Nephron progenitor cell (in vitro differentiated cells): Measurements from ENCODE around the gene B3GNT3.

Source experiments
- DNase-seq: peaks from one replicate; pipeline ENCODE4 v3.0.0; 2021
- H3K27ac Mint-ChIP-seq: 2 replicates; pipeline ENCODE4 v1.8.0; 2021; ENCODE audit warnings: mild to moderate bottlenecking, moderate library complexity, mixed read lengths
- H3K27me3 Mint-ChIP-seq: 2 replicates; pipeline ENCODE4 v1.8.0; 2021; ENCODE audit warnings: mild to moderate bottlenecking, low read depth, mixed read lengths; ENCODE audit not compliant: poor library complexity
- H3K36me3 Mint-ChIP-seq: 2 replicates; pipeline ENCODE4 v1.8.0; 2021; ENCODE audit warnings: low read depth, mixed read lengths
- H3K4me1 Mint-ChIP-seq: 2 replicates; pipeline ENCODE4 v1.8.0; 2021; ENCODE audit warnings: mixed read lengths
- H3K4me3 Mint-ChIP-seq: 2 replicates; pipeline ENCODE4 v1.8.0; 2021; ENCODE audit warnings: mild to moderate bottlenecking, moderate library complexity, mixed read lengths
- H3K9me3 Mint-ChIP-seq: 2 replicates; pipeline ENCODE4 v1.8.0; 2021; ENCODE audit warnings: mild to moderate bottlenecking, moderate library complexity, mixed read lengths
- CTCF ChIP-seq: fragments of 200-600 bp; sonication (generic); IDR thresholded peaks from 2 replicates; pipeline ENCODE4 v1.5.0; 2021; ENCODE audit warnings: antibody characterized with exemption

The B3GNT3 gene

GRCh38 chr19:17834350-17835181 is 39.6 kb downstream of the B3GNT3 start:
- H3K27ac Mint-ChIP-seq, result no peak overlapping the region
- no peaks in the 10 kb centered on the region for H3K36me3 Mint-ChIP-seq
- peaks cover 26% of the 10 kb centered on the region for H3K4me1 Mint-ChIP-seq
- H3K4me3 Mint-ChIP-seq, result no peak overlapping the region
- DNase-seq, result no peak
- no peak for TF ChIP-seq CTCF
- no peaks in the 10 kb centered on the region for H3K9me3 Mint-ChIP-seq
- H3K27me3 Mint-ChIP-seq, result peaks cover 50% of the 10 kb centered on the region

- Mint-ChIP-seq H3K27ac (no peak overlapping the region), H3K27me3 (peaks cover 56% of the 10 kb centered on the region), H3K9me3 (no peaks in the 10 kb centered on the region), H3K4me3 (no peak overlapping the region), H3K36me3 (no peaks in the 10 kb centered on the region), H3K4me1 (peaks cover 19% of the 10 kb centered on the region)
- no peak for DNase-seq
- no peak for TF ChIP-seq CTCF
Observed at GRCh38 chr19:17835182-17836006, 40.5 kb downstream of the B3GNT3 start.

- H3K4me1 Mint-ChIP-seq, result peaks cover 24% of the 10 kb centered on the region
- no peak overlapping the region for H3K27ac Mint-ChIP-seq
- H3K36me3 Mint-ChIP-seq, result no peaks in the 10 kb centered on the region
- DNase-seq, result no peak
- no peaks in the 10 kb centered on the region for H3K9me3 Mint-ChIP-seq
- no peak for TF ChIP-seq CTCF
- no peak overlapping the region for H3K4me3 Mint-ChIP-seq
- peaks cover 61% of the 10 kb centered on the region for H3K27me3 Mint-ChIP-seq
Observed at GRCh38 chr19:17836530-17836929, 41.6 kb downstream of the B3GNT3 start.

GRCh38 chr19:17837972-17838371 is 43.0 kb downstream of the B3GNT3 start:
- H3K4me3 Mint-ChIP-seq, result no peak overlapping the region

GRCh38 chr19:17840019-17840418 is 45.1 kb downstream of the B3GNT3 start:
- Mint-ChIP-seq H3K27ac (no peak overlapping the region), H3K4me1 (peaks cover 25% of the 10 kb centered on the region), H3K4me3 (peak overlapping the region; percentile 18), H3K9me3 (no peaks in the 10 kb centered on the region), H3K27me3 (peaks cover 78% of the 10 kb centered on the region), H3K36me3 (no peaks in the 10 kb centered on the region)
- TF ChIP-seq CTCF, result no peak
- no peak for DNase-seq

More at GRCh38 chr19:17837972-17838371, 43.0 kb downstream of the B3GNT3 start:
- H3K27ac Mint-ChIP-seq, result no peak overlapping the region
- H3K9me3 Mint-ChIP-seq, result no peaks in the 10 kb centered on the region
- H3K4me1 Mint-ChIP-seq, result peaks cover 24% of the 10 kb centered on the region
- H3K27me3 Mint-ChIP-seq, result peaks cover 61% of the 10 kb centered on the region
- TF ChIP-seq CTCF, result no peak
- H3K36me3 Mint-ChIP-seq, result no peaks in the 10 kb centered on the region
- no peak for DNase-seq
